HFFc6 (cell line): Measurements from ENCODE around the gene KYAT1. TPM values are rescaled to one million over a fixed set of nuclear protein-coding genes. Genes with fewer than 3 reads are reported as not detected.

Experiments used
- DNase-seq: peaks from one replicate; pipeline ENCODE4 v3.0.0-alpha.2; 2018
- H3K27ac Mint-ChIP-seq: 2 replicates; pipeline ENCODE4 v1.8.0; 2020; ENCODE audit warnings: mild to moderate bottlenecking, mixed read lengths
- H3K27me3 Mint-ChIP-seq: 2 replicates; pipeline ENCODE4 v1.8.0; 2021; ENCODE audit warnings: mild to moderate bottlenecking, moderate library complexity, mixed read lengths; ENCODE audit not compliant: insufficient read depth
- H3K36me3 Mint-ChIP-seq: 2 replicates; pipeline ENCODE4 v1.8.0; 2021; ENCODE audit warnings: low read depth, mixed read lengths
- H3K4me1 Mint-ChIP-seq: 2 replicates; pipeline ENCODE4 v1.8.0; 2020; ENCODE audit warnings: low read depth, mixed read lengths
- H3K4me3 Mint-ChIP-seq: 2 replicates; pipeline ENCODE4 v1.8.0; 2020; ENCODE audit warnings: mild to moderate bottlenecking, moderate library complexity, mixed read lengths
- H3K9me3 Mint-ChIP-seq: 2 replicates; pipeline ENCODE4 v1.8.0; 2020; ENCODE audit warnings: mild to moderate bottlenecking, mixed read lengths
- total RNA-seq, 6 experiments: library from RNA; stranded (reverse); fragmentation: NEBNext Ultra II Directional; extraction: Animal tissue kit (Norgen Biotek cat#: 25700); gene quantifications; 2 replicates in 1 of 6; 3 replicates in 5 of 6; pipeline ENCODE4 v1.2.3, GENCODE V29; 2021
- TF ChIP-seq, protein P1 (sequence below): fragments of 200-600 bp; sonication (generic); IDR thresholded peaks from 2 replicates; pipeline ENCODE4 v1.5.0; 2021; ENCODE audit warnings: antibody characterized with exemption, mild to moderate bottlenecking

KYAT1 gene
- total RNA-seq, 6 experiments from 2014 or later = 6.7 to 9.0 (median 8.3) TPM

- Mint-ChIP-seq H3K27ac (no peak overlapping the region), H3K9me3 (no peaks in the 10 kb centered on the region), H3K4me3 (no peak overlapping the region), H3K36me3 (no peaks in the 10 kb centered on the region; the same call in 1 of the 2 replicates), H3K4me1 (peaks cover 12% of the 10 kb centered on the region), H3K27me3 (no peaks in the 10 kb centered on the region; the same call in 1 of the 2 replicates)
- DNase-seq = no peak
- TF ChIP-seq, protein P1, sequence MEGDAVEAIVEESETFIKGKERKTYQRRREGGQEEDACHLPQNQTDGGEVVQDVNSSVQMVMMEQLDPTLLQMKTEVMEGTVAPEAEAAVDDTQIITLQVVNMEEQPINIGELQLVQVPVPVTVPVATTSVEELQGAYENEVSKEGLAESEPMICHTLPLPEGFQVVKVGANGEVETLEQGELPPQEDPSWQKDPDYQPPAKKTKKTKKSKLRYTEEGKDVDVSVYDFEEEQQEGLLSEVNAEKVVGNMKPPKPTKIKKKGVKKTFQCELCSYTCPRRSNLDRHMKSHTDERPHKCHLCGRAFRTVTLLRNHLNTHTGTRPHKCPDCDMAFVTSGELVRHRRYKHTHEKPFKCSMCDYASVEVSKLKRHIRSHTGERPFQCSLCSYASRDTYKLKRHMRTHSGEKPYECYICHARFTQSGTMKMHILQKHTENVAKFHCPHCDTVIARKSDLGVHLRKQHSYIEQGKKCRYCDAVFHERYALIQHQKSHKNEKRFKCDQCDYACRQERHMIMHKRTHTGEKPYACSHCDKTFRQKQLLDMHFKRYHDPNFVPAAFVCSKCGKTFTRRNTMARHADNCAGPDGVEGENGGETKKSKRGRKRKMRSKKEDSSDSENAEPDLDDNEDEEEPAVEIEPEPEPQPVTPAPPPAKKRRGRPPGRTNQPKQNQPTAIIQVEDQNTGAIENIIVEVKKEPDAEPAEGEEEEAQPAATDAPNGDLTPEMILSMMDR = no peak
These were observed 89.6 kb downstream of the KYAT1 start for GRCh38 chr9:128792134-128792533.

DNA sequence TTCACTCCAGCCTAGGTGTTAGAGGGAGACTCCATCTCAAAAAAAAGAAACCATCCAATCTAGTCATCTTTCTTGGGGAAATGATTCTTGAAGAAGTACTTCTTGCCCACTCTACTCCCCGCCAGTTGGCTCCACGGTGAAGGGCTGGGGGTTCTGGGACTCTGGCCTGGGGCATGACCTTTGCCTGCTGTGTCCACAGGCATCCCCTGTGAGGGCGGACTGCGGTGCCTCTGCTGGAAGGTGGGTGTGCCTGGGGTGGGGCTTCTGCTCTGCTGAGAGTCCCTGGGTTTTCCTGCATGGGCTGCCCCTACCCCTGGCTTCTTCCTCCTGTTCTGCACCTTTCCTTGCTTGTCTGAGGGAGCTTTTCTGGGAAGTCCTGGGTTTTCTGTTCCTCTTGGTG lies 91.2 kb downstream of the KYAT1 start:
- Mint-ChIP-seq H3K4me1 (peaks cover 12% of the 10 kb centered on the region), H3K4me3 (no peak overlapping the region)

DNA sequence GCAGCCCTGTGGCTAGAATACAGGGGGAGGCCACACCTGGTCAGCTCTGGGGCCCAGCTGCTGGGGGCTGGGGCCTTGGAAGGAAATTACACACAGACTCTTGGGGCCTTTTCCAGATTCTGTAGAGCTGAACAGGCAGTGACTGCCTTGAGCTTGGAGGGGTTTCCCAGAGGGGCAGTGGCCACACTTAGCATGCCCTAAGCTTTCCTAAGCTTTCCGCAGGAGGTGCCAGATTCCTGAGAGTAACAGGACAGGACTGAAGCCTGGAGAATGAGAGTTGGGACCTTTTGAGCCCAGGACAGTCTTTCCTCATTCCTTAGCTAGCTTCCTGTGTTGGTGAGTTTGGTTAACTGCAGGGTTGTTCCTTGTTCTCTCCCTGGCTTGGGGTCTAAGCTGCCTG lies 93.3 kb downstream of the KYAT1 start:
- peak overlapping the region; percentile 95 for H3K4me3 Mint-ChIP-seq
- TF ChIP-seq, protein P1 = no peak
- peaks cover 16% of the 10 kb centered on the region for H3K4me1 Mint-ChIP-seq
- H3K9me3 Mint-ChIP-seq = no peaks in the 10 kb centered on the region
- DNase-seq = no peak
- peak overlapping the region; percentile 63; the same call in 1 of the 2 replicates for H3K27ac Mint-ChIP-seq
- no peaks in the 10 kb centered on the region; the same call in 1 of the 2 replicates for H3K27me3 Mint-ChIP-seq
- no peaks in the 10 kb centered on the region; the same call in 1 of the 2 replicates for H3K36me3 Mint-ChIP-seq

More for the DNA sequence above, 91.2 kb downstream of the KYAT1 start:
- Mint-ChIP-seq H3K27ac (no peak overlapping the region), H3K9me3 (no peaks in the 10 kb centered on the region), H3K36me3 (no peaks in the 10 kb centered on the region; the same call in 1 of the 2 replicates), H3K27me3 (no peaks in the 10 kb centered on the region; the same call in 1 of the 2 replicates)
- DNase-seq = no peak
- TF ChIP-seq, protein P1 = no peak

DNA sequence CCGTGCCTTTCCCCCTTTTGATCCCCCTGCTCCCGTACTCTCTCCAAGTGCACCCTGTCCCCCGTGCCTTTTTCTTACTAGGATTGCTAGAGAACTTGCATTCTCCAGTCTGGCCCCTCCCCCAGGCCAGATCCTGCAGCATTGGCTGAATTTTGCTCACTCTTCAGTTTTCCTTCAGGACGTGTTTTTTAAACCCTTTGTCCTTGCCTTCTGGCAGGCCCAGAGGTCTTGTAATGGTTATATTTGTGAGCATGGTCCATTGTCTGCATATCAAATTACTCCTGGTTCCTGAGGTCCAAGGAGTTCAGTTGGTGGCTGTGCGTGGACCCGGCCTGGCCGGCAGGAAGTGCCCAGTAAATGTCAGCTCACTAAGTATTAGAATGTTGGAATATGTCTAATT lies 94.1 kb downstream of the KYAT1 start:
- H3K4me3 Mint-ChIP-seq = peak overlapping the region; percentile 95
- no peak for DNase-seq
- TF ChIP-seq, protein P1 = no peak
- H3K9me3 Mint-ChIP-seq = no peaks in the 10 kb centered on the region
- H3K27ac Mint-ChIP-seq = peak overlapping the region; percentile 63
- no peaks in the 10 kb centered on the region; the same call in 1 of the 2 replicates for H3K27me3 Mint-ChIP-seq
- H3K36me3 Mint-ChIP-seq = no peaks in the 10 kb centered on the region; the same call in 1 of the 2 replicates
- peaks cover 21% of the 10 kb centered on the region for H3K4me1 Mint-ChIP-seq

DNA sequence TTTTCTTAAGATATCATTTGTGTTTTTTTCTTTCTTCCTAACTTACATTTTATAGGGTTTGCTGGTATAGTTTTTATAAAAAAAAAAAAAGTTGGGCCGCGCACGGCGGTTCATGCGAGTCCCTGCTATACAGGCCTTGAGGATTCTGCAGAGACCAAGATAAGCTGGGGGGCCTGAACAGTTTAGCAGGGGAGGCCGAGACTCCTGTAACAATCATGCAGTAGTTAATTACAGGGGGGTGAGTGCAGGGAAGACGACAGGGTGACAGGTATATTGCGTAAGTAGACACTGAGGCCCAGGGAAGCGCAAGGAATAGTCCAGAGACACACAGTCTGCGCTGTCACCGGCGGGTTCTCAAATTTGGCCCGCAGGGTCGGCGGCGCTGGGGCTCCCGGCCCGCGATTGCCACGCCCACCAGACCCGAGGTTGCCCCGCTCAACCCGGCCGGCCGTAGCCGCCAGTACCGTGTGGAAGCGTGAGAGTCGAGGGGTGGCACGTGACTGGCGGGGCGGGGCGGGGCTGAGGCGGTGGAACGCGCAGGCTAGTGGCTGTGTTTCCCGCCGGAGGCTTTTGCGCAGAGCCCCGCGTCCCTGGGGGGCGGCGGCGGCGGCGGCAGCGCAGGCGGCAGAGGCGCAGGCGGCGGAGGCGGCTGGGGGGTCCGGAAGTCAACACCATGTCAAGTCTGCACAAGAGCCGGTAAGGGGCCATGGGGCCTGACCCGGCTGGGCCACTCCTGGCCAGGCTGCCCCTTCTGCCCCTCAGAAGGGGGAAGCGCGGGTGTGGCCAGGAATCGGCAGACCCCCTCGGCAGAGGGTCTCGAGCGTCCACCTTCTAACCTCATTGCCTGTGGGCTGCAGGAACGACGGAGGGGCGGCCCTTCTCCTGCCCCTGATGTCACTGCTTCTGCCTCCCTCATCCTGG lies 94.8 kb downstream of the KYAT1 start, which contains the start of gene TBC1D13:
Gene TBC1D13, plus strand, starts transcription at position 573 of the 921 bp plus-strand sequence. Its CDS starts 101 bp downstream, at position 674.
- peak within 1 kb of the TSS; percentile 64 for H3K27ac Mint-ChIP-seq
- peak; percentile 56 for DNase-seq

More for the DNA sequence above, 94.8 kb downstream of the KYAT1 start, which contains the start of gene TBC1D13:
- Mint-ChIP-seq H3K4me1 (peaks cover 21% of the 10 kb centered on the region), H3K4me3 (peak within 1 kb of the TSS; percentile 95), H3K27me3 (no peaks in the 10 kb centered on the region; the same call in 1 of the 2 replicates), H3K36me3 (no peaks in the 10 kb centered on the region), H3K9me3 (no peaks in the 10 kb centered on the region)
- TF ChIP-seq, protein P1 = no peak
